Neural progenitor cell (in vitro differentiated cells): ENCODE data around the gene FAT1.

ENCODE experiments used
- EZH2 ChIP-seq: fragments of 200-600 bp; sonication (generic); IDR thresholded peaks from 2 replicates; pipeline ENCODE4 v1.6.1; 2017; ENCODE audit warnings: antibody characterized with exemption, mild to moderate bottlenecking, moderate library complexity
- TF ChIP-seq, protein P1 (sequence below): fragments of 200-600 bp; sonication (generic); IDR thresholded peaks from 2 replicates; pipeline ENCODE4 v1.5.1; 2017; ENCODE audit warnings: antibody characterized with exemption, mild to moderate bottlenecking

DNA sequence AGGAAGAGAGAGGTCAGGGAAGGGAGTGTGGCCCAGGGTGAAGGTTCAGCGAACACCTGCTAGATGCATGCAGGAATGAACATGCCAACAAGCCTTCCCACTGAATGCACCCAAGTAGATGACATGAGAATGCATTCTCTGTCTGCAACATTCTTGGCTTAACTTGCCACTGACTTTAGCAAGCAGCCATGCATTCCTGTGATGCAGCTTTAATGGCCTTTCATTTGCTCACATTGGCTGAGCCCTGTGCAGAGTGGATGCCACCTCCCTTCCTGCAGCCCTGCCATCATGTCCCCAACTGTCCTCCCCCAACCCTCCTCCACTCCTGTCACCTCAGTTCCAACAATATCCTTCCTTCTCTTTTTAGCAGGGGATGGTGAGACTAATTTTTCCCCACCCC lies 143.0 kb downstream of the FAT1 start:
- TF ChIP-seq, protein P1, sequence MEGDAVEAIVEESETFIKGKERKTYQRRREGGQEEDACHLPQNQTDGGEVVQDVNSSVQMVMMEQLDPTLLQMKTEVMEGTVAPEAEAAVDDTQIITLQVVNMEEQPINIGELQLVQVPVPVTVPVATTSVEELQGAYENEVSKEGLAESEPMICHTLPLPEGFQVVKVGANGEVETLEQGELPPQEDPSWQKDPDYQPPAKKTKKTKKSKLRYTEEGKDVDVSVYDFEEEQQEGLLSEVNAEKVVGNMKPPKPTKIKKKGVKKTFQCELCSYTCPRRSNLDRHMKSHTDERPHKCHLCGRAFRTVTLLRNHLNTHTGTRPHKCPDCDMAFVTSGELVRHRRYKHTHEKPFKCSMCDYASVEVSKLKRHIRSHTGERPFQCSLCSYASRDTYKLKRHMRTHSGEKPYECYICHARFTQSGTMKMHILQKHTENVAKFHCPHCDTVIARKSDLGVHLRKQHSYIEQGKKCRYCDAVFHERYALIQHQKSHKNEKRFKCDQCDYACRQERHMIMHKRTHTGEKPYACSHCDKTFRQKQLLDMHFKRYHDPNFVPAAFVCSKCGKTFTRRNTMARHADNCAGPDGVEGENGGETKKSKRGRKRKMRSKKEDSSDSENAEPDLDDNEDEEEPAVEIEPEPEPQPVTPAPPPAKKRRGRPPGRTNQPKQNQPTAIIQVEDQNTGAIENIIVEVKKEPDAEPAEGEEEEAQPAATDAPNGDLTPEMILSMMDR, result no peak
- TF ChIP-seq EZH2, result no peak
